NB4 (cell line): ENCODE data around the gene SLC52A1.

ENCODE experiments used
- DNase-seq: peaks from one replicate; pipeline ENCODE4 v3.0.0; 2010; ENCODE audit warnings: low read depth
- H3K4me3 ChIP-seq: one replicate; pipeline ENCODE4 v1.5.1; 2011; ENCODE audit warnings: mild to moderate bottlenecking, low read depth, low read length, moderate library complexity
- MYC ChIP-seq: IDR thresholded peaks from 2 replicates; pipeline ENCODE4 v1.6.1; 2011; ENCODE audit warnings: low read depth, low read length
- POLR2A ChIP-seq: IDR thresholded peaks from 2 replicates; pipeline ENCODE4 v1.6.1; 2011; ENCODE audit warnings: mild to moderate bottlenecking; ENCODE audit not compliant: insufficient read length; ENCODE audit errors: extremely low read depth
- TF ChIP-seq, protein P1 (sequence below): IDR thresholded peaks from 2 replicates; pipeline ENCODE4 v1.6.1; 2011; ENCODE audit warnings: low read depth, low read length
- TF ChIP-seq, protein P2 (sequence below): IDR thresholded peaks from one replicate; pipeline ENCODE4 v1.5.1; 2012; ENCODE audit warnings: low read depth, low read length

The SLC52A1 gene

DNA sequence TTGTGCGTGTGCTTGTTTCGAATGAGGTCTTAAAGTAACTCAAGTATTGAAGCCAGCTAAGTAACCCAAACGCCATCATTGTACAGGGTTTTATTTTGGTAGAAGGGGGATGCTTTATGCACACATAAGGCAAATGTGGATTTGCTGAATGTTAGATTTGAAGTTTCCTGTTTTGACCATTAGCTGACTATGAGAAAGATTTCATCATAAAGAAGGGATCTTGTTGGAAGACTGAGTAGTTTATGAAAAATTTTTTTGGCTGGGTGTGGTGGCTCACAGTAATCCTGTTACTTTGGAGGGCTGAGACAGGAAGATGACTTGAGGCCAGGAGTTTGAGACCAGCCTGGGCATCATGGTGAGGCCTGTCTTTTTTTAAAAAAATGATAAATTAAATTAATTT, 33.0 kb upstream of the SLC52A1 start:
- DNase-seq = no peak

DNA sequence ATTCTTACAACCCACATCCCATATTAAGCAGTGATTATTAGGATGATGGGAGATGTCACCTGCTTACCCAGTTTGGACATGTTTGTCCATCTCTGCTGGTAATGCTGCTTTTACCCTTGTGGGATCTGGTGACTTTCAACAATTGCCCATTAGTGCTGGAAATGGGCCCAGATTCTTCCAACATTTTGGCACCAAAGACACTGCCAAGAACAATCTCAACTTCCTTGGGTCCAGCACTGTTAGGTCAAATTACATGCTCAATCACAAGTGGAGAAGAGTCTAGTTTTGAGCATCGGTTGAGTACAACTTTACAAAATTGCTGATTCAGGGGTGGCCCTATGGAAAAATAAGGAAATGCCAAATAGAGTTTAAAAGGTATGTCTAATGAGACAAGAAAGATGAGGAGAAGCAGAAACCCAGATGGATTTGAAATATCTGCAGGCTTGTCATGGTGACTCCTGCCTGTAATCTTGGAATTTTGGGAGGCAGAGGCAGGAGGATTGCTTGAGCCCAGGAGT, 30.1 kb upstream of the SLC52A1 start:
- TF ChIP-seq, protein P1, sequence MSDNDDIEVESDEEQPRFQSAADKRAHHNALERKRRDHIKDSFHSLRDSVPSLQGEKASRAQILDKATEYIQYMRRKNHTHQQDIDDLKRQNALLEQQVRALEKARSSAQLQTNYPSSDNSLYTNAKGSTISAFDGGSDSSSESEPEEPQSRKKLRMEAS = no peak
- TF ChIP-seq, protein P2, sequence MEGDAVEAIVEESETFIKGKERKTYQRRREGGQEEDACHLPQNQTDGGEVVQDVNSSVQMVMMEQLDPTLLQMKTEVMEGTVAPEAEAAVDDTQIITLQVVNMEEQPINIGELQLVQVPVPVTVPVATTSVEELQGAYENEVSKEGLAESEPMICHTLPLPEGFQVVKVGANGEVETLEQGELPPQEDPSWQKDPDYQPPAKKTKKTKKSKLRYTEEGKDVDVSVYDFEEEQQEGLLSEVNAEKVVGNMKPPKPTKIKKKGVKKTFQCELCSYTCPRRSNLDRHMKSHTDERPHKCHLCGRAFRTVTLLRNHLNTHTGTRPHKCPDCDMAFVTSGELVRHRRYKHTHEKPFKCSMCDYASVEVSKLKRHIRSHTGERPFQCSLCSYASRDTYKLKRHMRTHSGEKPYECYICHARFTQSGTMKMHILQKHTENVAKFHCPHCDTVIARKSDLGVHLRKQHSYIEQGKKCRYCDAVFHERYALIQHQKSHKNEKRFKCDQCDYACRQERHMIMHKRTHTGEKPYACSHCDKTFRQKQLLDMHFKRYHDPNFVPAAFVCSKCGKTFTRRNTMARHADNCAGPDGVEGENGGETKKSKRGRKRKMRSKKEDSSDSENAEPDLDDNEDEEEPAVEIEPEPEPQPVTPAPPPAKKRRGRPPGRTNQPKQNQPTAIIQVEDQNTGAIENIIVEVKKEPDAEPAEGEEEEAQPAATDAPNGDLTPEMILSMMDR = no peak
- TF ChIP-seq POLR2A = no peak
- TF ChIP-seq MYC = no peak
- no peak overlapping the region for H3K4me3 ChIP-seq
- DNase-seq = no peak

More for the DNA sequence above, 33.0 kb upstream of the SLC52A1 start:
- no peak overlapping the region for H3K4me3 ChIP-seq
- no peak for TF ChIP-seq MYC
- TF ChIP-seq, protein P1 = no peak
- TF ChIP-seq, protein P2 = no peak
- no peak for TF ChIP-seq POLR2A

DNA sequence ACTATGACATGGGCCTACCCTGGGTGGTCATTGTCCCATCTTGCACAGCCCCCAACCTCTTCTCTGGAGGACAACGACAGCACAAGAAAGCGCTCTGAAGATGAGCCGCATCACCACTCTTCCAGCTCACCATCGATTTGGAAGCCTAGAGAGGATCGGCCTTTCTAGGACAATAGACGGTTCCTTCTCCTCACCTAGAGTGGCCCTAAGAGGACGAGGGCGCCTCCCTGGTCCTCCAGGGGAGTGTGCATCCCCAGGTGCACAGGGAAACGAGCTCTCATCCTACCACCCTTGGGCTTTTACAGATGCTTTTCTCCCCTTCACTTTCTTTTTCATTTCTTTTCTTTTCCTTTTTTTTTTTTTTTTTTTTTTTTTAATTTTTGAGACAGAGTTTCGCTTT, 20.3 kb upstream of the SLC52A1 start:
- H3K4me3 ChIP-seq = no peak overlapping the region
- TF ChIP-seq POLR2A (no peak), MYC (no peak)
- TF ChIP-seq, protein P2 = no peak
- TF ChIP-seq, protein P1 = no peak
- peak; percentile 11 for DNase-seq

DNA sequence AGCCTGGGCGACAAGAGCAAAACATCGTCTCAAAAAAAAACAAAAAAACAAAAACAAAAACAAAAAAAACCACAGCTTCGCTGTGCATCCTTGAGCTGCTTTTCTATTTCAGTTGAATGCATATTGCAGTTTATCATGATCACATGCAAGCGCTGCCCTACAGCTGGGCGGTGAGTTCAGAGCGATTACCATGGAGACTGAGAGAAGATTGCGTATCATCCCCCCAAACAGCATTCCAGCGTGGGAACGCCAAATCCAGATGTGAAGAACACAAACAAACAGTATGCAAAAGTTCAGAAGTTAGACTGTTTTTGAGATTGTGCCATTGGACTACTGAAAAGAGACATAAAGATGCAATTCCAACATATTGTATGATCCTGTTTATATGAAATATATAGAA, 15.1 kb upstream of the SLC52A1 start:
- TF ChIP-seq POLR2A = no peak
- TF ChIP-seq MYC = no peak
- TF ChIP-seq, protein P1 = no peak
- TF ChIP-seq, protein P2 = no peak
- no peak for DNase-seq
- no peak overlapping the region for H3K4me3 ChIP-seq

DNA sequence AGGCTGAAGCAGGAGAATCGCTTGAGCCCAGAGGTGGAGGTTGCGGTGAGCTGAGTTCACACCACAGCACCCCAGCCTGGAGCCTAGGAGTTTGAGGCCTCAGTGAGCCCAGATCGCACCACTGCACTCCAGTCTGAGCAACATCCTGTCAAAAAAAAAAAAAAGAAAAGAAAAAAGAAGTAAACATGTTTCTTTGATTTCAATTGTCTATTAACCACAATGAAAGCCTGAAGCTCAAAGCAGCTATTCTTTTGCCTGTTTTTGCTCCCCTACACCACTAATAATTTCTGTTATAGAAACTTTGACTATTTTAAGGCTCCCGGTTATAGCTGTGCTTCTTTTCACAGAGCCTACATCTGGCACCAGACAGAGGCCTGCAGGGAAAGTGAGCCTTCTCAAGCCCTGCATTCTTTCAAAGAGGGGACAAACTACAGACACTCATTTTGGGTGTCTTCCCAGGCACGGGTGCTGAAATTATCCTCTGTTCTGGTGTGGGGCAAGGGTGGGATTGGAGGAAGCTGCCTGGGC, 14.2 kb upstream of the SLC52A1 start:
- no peak overlapping the region for H3K4me3 ChIP-seq
- TF ChIP-seq, protein P2 = no peak
- TF ChIP-seq MYC (no peak), POLR2A (no peak)
- TF ChIP-seq, protein P1 = no peak
- no peak for DNase-seq
